ENCODE measurements around the gene GHR.

DNA sequence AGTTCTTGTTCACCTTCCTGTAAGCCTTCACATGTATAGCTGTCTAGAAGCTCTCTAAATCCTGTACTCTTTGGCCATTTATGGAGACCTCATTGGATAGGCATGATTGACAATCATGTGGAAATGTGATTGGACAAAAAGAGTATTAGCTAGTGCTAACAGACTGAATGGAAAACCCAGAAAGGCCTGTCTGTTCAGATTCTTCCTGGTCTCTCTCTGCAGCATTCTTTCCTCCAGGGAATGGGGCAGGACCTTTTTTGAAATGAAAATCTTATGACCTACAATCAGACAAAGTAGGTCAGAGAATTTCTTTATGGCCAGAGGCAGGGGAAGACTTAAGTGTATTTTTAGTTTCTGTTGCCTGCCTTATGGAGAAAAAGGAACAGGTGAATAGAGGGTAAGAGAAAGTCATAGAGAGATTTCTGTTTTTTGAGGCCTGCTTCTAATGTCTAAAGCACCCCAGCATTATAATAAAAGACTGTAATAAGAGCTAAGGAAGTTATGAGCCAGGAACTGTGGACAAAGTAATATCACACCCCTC lies 181.0 kb downstream of the GHR start:
- TF ChIP-seq ZNF24 (tag by site-specific recombination; IDR thresholded peaks at IDR 0.05) = no peak
- no peak for TF ChIP-seq TCF7L2 (IDR thresholded peaks at IDR 0.05; ENCODE audit: borderline replicate concordance, low read depth, low read length)
- TF ChIP-seq, protein P1, sequence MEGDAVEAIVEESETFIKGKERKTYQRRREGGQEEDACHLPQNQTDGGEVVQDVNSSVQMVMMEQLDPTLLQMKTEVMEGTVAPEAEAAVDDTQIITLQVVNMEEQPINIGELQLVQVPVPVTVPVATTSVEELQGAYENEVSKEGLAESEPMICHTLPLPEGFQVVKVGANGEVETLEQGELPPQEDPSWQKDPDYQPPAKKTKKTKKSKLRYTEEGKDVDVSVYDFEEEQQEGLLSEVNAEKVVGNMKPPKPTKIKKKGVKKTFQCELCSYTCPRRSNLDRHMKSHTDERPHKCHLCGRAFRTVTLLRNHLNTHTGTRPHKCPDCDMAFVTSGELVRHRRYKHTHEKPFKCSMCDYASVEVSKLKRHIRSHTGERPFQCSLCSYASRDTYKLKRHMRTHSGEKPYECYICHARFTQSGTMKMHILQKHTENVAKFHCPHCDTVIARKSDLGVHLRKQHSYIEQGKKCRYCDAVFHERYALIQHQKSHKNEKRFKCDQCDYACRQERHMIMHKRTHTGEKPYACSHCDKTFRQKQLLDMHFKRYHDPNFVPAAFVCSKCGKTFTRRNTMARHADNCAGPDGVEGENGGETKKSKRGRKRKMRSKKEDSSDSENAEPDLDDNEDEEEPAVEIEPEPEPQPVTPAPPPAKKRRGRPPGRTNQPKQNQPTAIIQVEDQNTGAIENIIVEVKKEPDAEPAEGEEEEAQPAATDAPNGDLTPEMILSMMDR (tag by site-specific recombination; IDR thresholded peaks at IDR 0.05) = no peak
- no peak for TF ChIP-seq ZNF530 (tag by site-specific recombination; IDR thresholded peaks at IDR 0.05; ENCODE audit: low read depth)
- TF ChIP-seq ZNF514 (tag by site-specific recombination; IDR thresholded peaks at IDR 0.05) = no peak
- TF ChIP-seq, protein P2, sequence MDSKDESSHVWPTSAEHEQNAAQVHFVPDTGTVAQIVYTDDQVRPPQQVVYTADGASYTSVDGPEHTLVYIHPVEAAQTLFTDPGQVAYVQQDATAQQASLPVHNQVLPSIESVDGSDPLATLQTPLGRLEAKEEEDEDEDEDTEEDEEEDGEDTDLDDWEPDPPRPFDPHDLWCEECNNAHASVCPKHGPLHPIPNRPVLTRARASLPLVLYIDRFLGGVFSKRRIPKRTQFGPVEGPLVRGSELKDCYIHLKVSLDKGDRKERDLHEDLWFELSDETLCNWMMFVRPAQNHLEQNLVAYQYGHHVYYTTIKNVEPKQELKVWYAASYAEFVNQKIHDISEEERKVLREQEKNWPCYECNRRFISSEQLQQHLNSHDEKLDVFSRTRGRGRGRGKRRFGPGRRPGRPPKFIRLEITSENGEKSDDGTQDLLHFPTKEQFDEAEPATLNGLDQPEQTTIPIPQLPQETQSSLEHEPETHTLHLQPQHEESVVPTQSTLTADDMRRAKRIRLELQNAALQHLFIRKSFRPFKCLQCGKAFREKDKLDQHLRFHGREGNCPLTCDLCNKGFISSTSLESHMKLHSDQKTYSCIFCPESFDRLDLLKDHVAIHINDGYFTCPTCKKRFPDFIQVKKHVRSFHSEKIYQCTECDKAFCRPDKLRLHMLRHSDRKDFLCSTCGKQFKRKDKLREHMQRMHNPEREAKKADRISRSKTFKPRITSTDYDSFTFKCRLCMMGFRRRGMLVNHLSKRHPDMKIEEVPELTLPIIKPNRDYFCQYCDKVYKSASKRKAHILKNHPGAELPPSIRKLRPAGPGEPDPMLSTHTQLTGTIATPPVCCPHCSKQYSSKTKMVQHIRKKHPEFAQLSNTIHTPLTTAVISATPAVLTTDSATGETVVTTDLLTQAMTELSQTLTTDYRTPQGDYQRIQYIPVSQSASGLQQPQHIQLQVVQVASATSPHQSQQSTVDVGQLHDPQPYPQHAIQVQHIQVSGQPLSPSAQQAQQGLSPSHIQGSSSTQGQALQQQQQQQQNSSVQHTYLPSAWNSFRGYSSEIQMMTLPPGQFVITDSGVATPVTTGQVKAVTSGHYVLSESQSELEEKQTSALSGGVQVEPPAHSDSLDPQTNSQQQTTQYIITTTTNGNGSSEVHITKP (tag by site-specific recombination; IDR thresholded peaks at IDR 0.05) = no peak
- TF ChIP-seq, protein P3, sequence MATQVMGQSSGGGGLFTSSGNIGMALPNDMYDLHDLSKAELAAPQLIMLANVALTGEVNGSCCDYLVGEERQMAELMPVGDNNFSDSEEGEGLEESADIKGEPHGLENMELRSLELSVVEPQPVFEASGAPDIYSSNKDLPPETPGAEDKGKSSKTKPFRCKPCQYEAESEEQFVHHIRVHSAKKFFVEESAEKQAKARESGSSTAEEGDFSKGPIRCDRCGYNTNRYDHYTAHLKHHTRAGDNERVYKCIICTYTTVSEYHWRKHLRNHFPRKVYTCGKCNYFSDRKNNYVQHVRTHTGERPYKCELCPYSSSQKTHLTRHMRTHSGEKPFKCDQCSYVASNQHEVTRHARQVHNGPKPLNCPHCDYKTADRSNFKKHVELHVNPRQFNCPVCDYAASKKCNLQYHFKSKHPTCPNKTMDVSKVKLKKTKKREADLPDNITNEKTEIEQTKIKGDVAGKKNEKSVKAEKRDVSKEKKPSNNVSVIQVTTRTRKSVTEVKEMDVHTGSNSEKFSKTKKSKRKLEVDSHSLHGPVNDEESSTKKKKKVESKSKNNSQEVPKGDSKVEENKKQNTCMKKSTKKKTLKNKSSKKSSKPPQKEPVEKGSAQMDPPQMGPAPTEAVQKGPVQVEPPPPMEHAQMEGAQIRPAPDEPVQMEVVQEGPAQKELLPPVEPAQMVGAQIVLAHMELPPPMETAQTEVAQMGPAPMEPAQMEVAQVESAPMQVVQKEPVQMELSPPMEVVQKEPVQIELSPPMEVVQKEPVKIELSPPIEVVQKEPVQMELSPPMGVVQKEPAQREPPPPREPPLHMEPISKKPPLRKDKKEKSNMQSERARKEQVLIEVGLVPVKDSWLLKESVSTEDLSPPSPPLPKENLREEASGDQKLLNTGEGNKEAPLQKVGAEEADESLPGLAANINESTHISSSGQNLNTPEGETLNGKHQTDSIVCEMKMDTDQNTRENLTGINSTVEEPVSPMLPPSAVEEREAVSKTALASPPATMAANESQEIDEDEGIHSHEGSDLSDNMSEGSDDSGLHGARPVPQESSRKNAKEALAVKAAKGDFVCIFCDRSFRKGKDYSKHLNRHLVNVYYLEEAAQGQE (tag by site-specific recombination; IDR thresholded peaks at IDR 0.05) = no peak
- TF ChIP-seq ZSCAN30 (tag by site-specific recombination; IDR thresholded peaks at IDR 0.05) = no peak
